RWPE2 (cell line): ENCODE results near the gene ZNF512.

ENCODE experiments used
- ATAC-seq: fragments of 200-7000 bp; cut with Tn5 transposase; 3 replicates; pipeline ENCODE4 v1.9.1; 2021; ENCODE audit warnings: low read depth
- DNase-seq: peaks from one replicate; pipeline ENCODE4 v3.0.0-alpha.2; 2020; ENCODE audit warnings: low spot score
- H3K27ac ChIP-seq: fragments of 450-650 bp; 2 replicates; pipeline ENCODE4 v1.5.1; 2017; ENCODE audit warnings: mild to moderate bottlenecking; ENCODE audit not compliant: poor library complexity, severe bottlenecking
- H3K27me3 ChIP-seq: fragments of 250-450 bp; sonication (Bioruptor Pico); 2 replicates; pipeline ENCODE4 v1.5.1; 2021; ENCODE audit warnings: mild to moderate bottlenecking, moderate library complexity; ENCODE audit not compliant: insufficient read depth, poor library complexity, severe bottlenecking
- H3K36me3 ChIP-seq: fragments of 250-450 bp; sonication (Bioruptor Pico); 2 replicates; pipeline ENCODE4 v1.5.1; 2020; ENCODE audit warnings: low read depth, mild to moderate bottlenecking, moderate library complexity
- H3K4me1 ChIP-seq: fragments of 250-450 bp; sonication (Bioruptor Pico); 2 replicates; pipeline ENCODE4 v1.5.1; 2021; ENCODE audit warnings: mild to moderate bottlenecking, moderate library complexity; ENCODE audit not compliant: insufficient read depth, poor library complexity, severe bottlenecking
- H3K4me3 ChIP-seq: fragments of 250-450 bp; sonication (Bioruptor Pico); 2 replicates; pipeline ENCODE4 v1.5.1; 2021; ENCODE audit warnings: mild to moderate bottlenecking, moderate library complexity; ENCODE audit not compliant: severe bottlenecking
- H3K9me3 ChIP-seq: fragments of 250-450 bp; sonication (Bioruptor Pico); 2 replicates; pipeline ENCODE4 v1.5.1; 2021; ENCODE audit warnings: mild to moderate bottlenecking, moderate library complexity; ENCODE audit not compliant: severe bottlenecking
- CTCF ChIP-seq: fragments of 450-650 bp; IDR thresholded peaks from one replicate; pipeline ENCODE4 v1.5.1; 2017; ENCODE audit warnings: mild to moderate bottlenecking, moderate library complexity; ENCODE audit not compliant: poor library complexity, severe bottlenecking

Gene ZNF512

GRCh38 chr2:27638709-27639108 lies 55.9 kb downstream of the ZNF512 start:
- Histone ChIP-seq H3K4me3 (no peak overlapping the region), H3K27me3 (no peaks in the 10 kb centered on the region), H3K27ac (peak overlapping the region; percentile 60), H3K9me3 (no peaks in the 10 kb centered on the region), H3K4me1 (peaks cover 16% of the 10 kb centered on the region), H3K36me3 (peaks cover 96% of the 10 kb centered on the region)
- ATAC-seq (no peak), DNase-seq (no peak)
- TF ChIP-seq CTCF = no peak

- Histone ChIP-seq H3K4me1 (peaks cover 16% of the 10 kb centered on the region), H3K9me3 (no peaks in the 10 kb centered on the region), H3K27ac (no peak overlapping the region), H3K4me3 (no peak overlapping the region), H3K27me3 (no peaks in the 10 kb centered on the region), H3K36me3 (peaks cover 96% of the 10 kb centered on the region)
- no peak for TF ChIP-seq CTCF
- DNase-seq (no peak), ATAC-seq (no peak)
These were observed 57.9 kb downstream of the ZNF512 start for GRCh38 chr2:27640722-27641245.

GRCh38 chr2:27645197-27645596 lies 62.4 kb downstream of the ZNF512 start:
- Histone ChIP-seq H3K4me1 (no peaks in the 10 kb centered on the region), H3K27me3 (no peaks in the 10 kb centered on the region), H3K9me3 (no peaks in the 10 kb centered on the region), H3K36me3 (peaks cover 93% of the 10 kb centered on the region), H3K27ac (no peak overlapping the region), H3K4me3 (no peak overlapping the region)
- no peak for DNase-seq
- ATAC-seq = no peak
- no peak for TF ChIP-seq CTCF

- Histone ChIP-seq H3K4me3 (no peak overlapping the region), H3K27ac (no peak overlapping the region), H3K4me1 (peaks cover under 1% of the 10 kb centered on the region), H3K36me3 (peaks cover 97% of the 10 kb centered on the region), H3K9me3 (no peaks in the 10 kb centered on the region), H3K27me3 (no peaks in the 10 kb centered on the region)
- ATAC-seq = no peak
- TF ChIP-seq CTCF = no peak
- no peak for DNase-seq
These were observed 64.4 kb downstream of the ZNF512 start for GRCh38 chr2:27647289-27647688.

GRCh38 chr2:27647737-27648136 lies 64.9 kb downstream of the ZNF512 start:
- no peaks in the 10 kb centered on the region for H3K27me3 ChIP-seq
- H3K9me3 ChIP-seq = no peaks in the 10 kb centered on the region
- peaks cover 5% of the 10 kb centered on the region for H3K4me1 ChIP-seq
- H3K27ac ChIP-seq = no peak overlapping the region
- peaks cover 97% of the 10 kb centered on the region for H3K36me3 ChIP-seq
- no peak for TF ChIP-seq CTCF
- ATAC-seq = no peak
- no peak overlapping the region for H3K4me3 ChIP-seq
- no peak for DNase-seq
